ENCODE measurements around the gene KRT40.

KRT40 gene

GRCh38 chr17:40984226-40984625 lies at the start of gene KRT40:
Gene KRT40 (minus strand): TSS chr17:40984326. CDS start chr17:40984273, 53 bp downstream.
- no CpG with 5 or more reads among the region's 3 CpGs for WGBS (ENCODE audit: insufficient coverage, insufficient read length)
- H3K27me3 ChIP-seq (ENCODE audit: control insufficient read depth, insufficient read depth, low read length): no peaks in the 10 kb centered on the region
- no peak within 1 kb of the TSS for H3K27ac ChIP-seq (ENCODE audit: low read length)
- H3K4me3 ChIP-seq (ENCODE audit: low read length): no peak within 1 kb of the TSS
- DNase-seq (ENCODE audit: low read depth, low spot score): no peak
- H3K36me3 ChIP-seq (ENCODE audit: control insufficient read depth, insufficient read depth, low read length): no peaks in the 10 kb centered on the region
- no peaks in the 10 kb centered on the region for H3K4me1 ChIP-seq (ENCODE audit: control insufficient read depth, insufficient read depth, low read length)
- H3K9me3 ChIP-seq (ENCODE audit: control insufficient read depth, insufficient read depth, low read length): no peaks in the 10 kb centered on the region

GRCh38 chr17:41029633-41030245 lies 45.6 kb upstream of the KRT40 start, which contains the start of gene KRTAP1-4:
Gene KRTAP1-4 (minus strand): TSS chr17:41030195. CDS start chr17:41030078, 117 bp downstream.
- no CpG with 5 or more reads among the region's 12 CpGs for WGBS (ENCODE audit: insufficient coverage, insufficient read length)
- DNase-seq (ENCODE audit: low read depth, low spot score): no peak
- Histone ChIP-seq H3K9me3 (ENCODE audit: control insufficient read depth, insufficient read depth, low read length) (no peaks in the 10 kb centered on the region), H3K27ac (ENCODE audit: low read length) (no peak within 1 kb of the TSS), H3K4me1 (ENCODE audit: control insufficient read depth, insufficient read depth, low read length) (no peaks in the 10 kb centered on the region; the same call in 1 of the 2 replicates), H3K4me3 (ENCODE audit: low read length) (no peak within 1 kb of the TSS), H3K27me3 (ENCODE audit: control insufficient read depth, insufficient read depth, low read length) (no peaks in the 10 kb centered on the region), H3K36me3 (ENCODE audit: control insufficient read depth, insufficient read depth, low read length) (no peaks in the 10 kb centered on the region)

GRCh38 chr17:41026715-41027471 lies 42.8 kb upstream of the KRT40 start, which contains the start of gene KRTAP1-5:
Gene KRTAP1-5 (minus strand): TSS chr17:41027208. CDS start chr17:41027155, 53 bp downstream.
- whole genome bisulfite sequencing (ENCODE audit: insufficient coverage, insufficient read length): no CpG with 5 or more reads among the region's 9 CpGs
- no peak within 1 kb of the TSS for H3K4me3 ChIP-seq (ENCODE audit: low read length)
- no peak for DNase-seq (ENCODE audit: low read depth, low spot score)

GRCh38 chr17:41024697-41025096 lies 40.6 kb upstream of the KRT40 start:
- H3K27ac ChIP-seq (ENCODE audit: low read length): no peak overlapping the region
- WGBS (ENCODE audit: insufficient coverage, insufficient read length): 100% methylated on average over 2 of the region's 3 CpGs

More at GRCh38 chr17:41026715-41027471, 42.8 kb upstream of the KRT40 start, which contains the start of gene KRTAP1-5:
- no peaks in the 10 kb centered on the region for H3K36me3 ChIP-seq (ENCODE audit: control insufficient read depth, insufficient read depth, low read length)
- no peaks in the 10 kb centered on the region for H3K9me3 ChIP-seq (ENCODE audit: control insufficient read depth, insufficient read depth, low read length)
- H3K27ac ChIP-seq (ENCODE audit: low read length): no peak within 1 kb of the TSS
- no peaks in the 10 kb centered on the region for H3K27me3 ChIP-seq (ENCODE audit: control insufficient read depth, insufficient read depth, low read length)
- H3K4me1 ChIP-seq (ENCODE audit: control insufficient read depth, insufficient read depth, low read length): no peaks in the 10 kb centered on the region

GRCh38 chr17:41020336-41020735 lies 36.2 kb upstream of the KRT40 start:
- H3K4me3 ChIP-seq (ENCODE audit: low read length): no peak overlapping the region
- no peak overlapping the region for H3K27ac ChIP-seq (ENCODE audit: low read length)
- H3K27me3 ChIP-seq (ENCODE audit: control insufficient read depth, insufficient read depth, low read length): no peaks in the 10 kb centered on the region
- no peaks in the 10 kb centered on the region for H3K36me3 ChIP-seq (ENCODE audit: control insufficient read depth, insufficient read depth, low read length)
- no peaks in the 10 kb centered on the region for H3K9me3 ChIP-seq (ENCODE audit: control insufficient read depth, insufficient read depth, low read length)
- DNase-seq (ENCODE audit: low read depth, low spot score): no peak
- no peaks in the 10 kb centered on the region; the same call in 1 of the 2 replicates for H3K4me1 ChIP-seq (ENCODE audit: control insufficient read depth, insufficient read depth, low read length)

More at GRCh38 chr17:41024697-41025096, 40.6 kb upstream of the KRT40 start:
- DNase-seq (ENCODE audit: low read depth, low spot score): no peak
- no peak overlapping the region for H3K4me3 ChIP-seq (ENCODE audit: low read length)
- H3K36me3 ChIP-seq (ENCODE audit: control insufficient read depth, insufficient read depth, low read length): no peaks in the 10 kb centered on the region
- H3K27me3 ChIP-seq (ENCODE audit: control insufficient read depth, insufficient read depth, low read length): no peaks in the 10 kb centered on the region
- H3K4me1 ChIP-seq (ENCODE audit: control insufficient read depth, insufficient read depth, low read length): no peaks in the 10 kb centered on the region
- no peaks in the 10 kb centered on the region for H3K9me3 ChIP-seq (ENCODE audit: control insufficient read depth, insufficient read depth, low read length)

- Histone ChIP-seq H3K4me3 (ENCODE audit: low read length) (no peak overlapping the region), H3K4me1 (ENCODE audit: control insufficient read depth, insufficient read depth, low read length) (no peaks in the 10 kb centered on the region; the same call in 1 of the 2 replicates), H3K36me3 (ENCODE audit: control insufficient read depth, insufficient read depth, low read length) (no peaks in the 10 kb centered on the region), H3K27ac (ENCODE audit: low read length) (no peak overlapping the region), H3K9me3 (ENCODE audit: control insufficient read depth, insufficient read depth, low read length) (no peaks in the 10 kb centered on the region), H3K27me3 (ENCODE audit: control insufficient read depth, insufficient read depth, low read length) (no peaks in the 10 kb centered on the region)
- no CpG with 5 or more reads among the region's 3 CpGs for WGBS (ENCODE audit: insufficient coverage, insufficient read length)
- no peak for DNase-seq (ENCODE audit: low read depth, low spot score)
These were observed 35.3 kb upstream of the KRT40 start for GRCh38 chr17:41019415-41019814.

GRCh38 chr17:41018541-41018940 lies 34.4 kb upstream of the KRT40 start:
- H3K36me3 ChIP-seq (ENCODE audit: control insufficient read depth, insufficient read depth, low read length): no peaks in the 10 kb centered on the region
- H3K9me3 ChIP-seq (ENCODE audit: control insufficient read depth, insufficient read depth, low read length): no peaks in the 10 kb centered on the region
- DNase-seq (ENCODE audit: low read depth, low spot score): no peak
- WGBS (ENCODE audit: insufficient coverage, insufficient read length): no CpG with 5 or more reads among the region's 3 CpGs
- no peaks in the 10 kb centered on the region; the same call in 1 of the 2 replicates for H3K4me1 ChIP-seq (ENCODE audit: control insufficient read depth, insufficient read depth, low read length)
- H3K27me3 ChIP-seq (ENCODE audit: control insufficient read depth, insufficient read depth, low read length): no peaks in the 10 kb centered on the region
- no peak overlapping the region for H3K27ac ChIP-seq (ENCODE audit: low read length)
- H3K4me3 ChIP-seq (ENCODE audit: low read length): no peak overlapping the region

GRCh38 chr17:41016578-41017215 lies 32.6 kb upstream of the KRT40 start:
- WGBS (ENCODE audit: insufficient coverage, insufficient read length): no CpG with 5 or more reads among the region's 13 CpGs
- Histone ChIP-seq H3K36me3 (ENCODE audit: control insufficient read depth, insufficient read depth, low read length) (no peaks in the 10 kb centered on the region), H3K4me3 (ENCODE audit: low read length) (no peak overlapping the region), H3K4me1 (ENCODE audit: control insufficient read depth, insufficient read depth, low read length) (no peaks in the 10 kb centered on the region; the same call in 1 of the 2 replicates), H3K27ac (ENCODE audit: low read length) (no peak overlapping the region), H3K9me3 (ENCODE audit: control insufficient read depth, insufficient read depth, low read length) (no peaks in the 10 kb centered on the region), H3K27me3 (ENCODE audit: control insufficient read depth, insufficient read depth, low read length) (no peaks in the 10 kb centered on the region)
- no peak for DNase-seq (ENCODE audit: low read depth, low spot score)

GRCh38 chr17:41015454-41015853 lies 31.3 kb upstream of the KRT40 start:
- WGBS (ENCODE audit: insufficient coverage, insufficient read length): no CpG with 5 or more reads among the region's 7 CpGs
- H3K27ac ChIP-seq (ENCODE audit: low read length): no peak overlapping the region
- no peaks in the 10 kb centered on the region for H3K9me3 ChIP-seq (ENCODE audit: control insufficient read depth, insufficient read depth, low read length)
- no peak for DNase-seq (ENCODE audit: low read depth, low spot score)
- no peak overlapping the region for H3K4me3 ChIP-seq (ENCODE audit: low read length)
- H3K4me1 ChIP-seq (ENCODE audit: control insufficient read depth, insufficient read depth, low read length): no peaks in the 10 kb centered on the region; the same call in 1 of the 2 replicates
- H3K27me3 ChIP-seq (ENCODE audit: control insufficient read depth, insufficient read depth, low read length): no peaks in the 10 kb centered on the region
- no peaks in the 10 kb centered on the region for H3K36me3 ChIP-seq (ENCODE audit: control insufficient read depth, insufficient read depth, low read length)

- Histone ChIP-seq H3K27me3 (ENCODE audit: control insufficient read depth, insufficient read depth, low read length) (no peaks in the 10 kb centered on the region), H3K36me3 (ENCODE audit: control insufficient read depth, insufficient read depth, low read length) (no peaks in the 10 kb centered on the region), H3K27ac (ENCODE audit: low read length) (no peak overlapping the region), H3K9me3 (ENCODE audit: control insufficient read depth, insufficient read depth, low read length) (no peaks in the 10 kb centered on the region), H3K4me1 (ENCODE audit: control insufficient read depth, insufficient read depth, low read length) (peaks cover 4% of the 10 kb centered on the region), H3K4me3 (ENCODE audit: low read length) (no peak overlapping the region)
- no CpG with 5 or more reads among the region's 1 CpG for WGBS (ENCODE audit: insufficient coverage, insufficient read length)
- no peak for DNase-seq (ENCODE audit: low read depth, low spot score)
These were observed 29.5 kb upstream of the KRT40 start for GRCh38 chr17:41013606-41014005.
